IMR-90 (cell line): Measurements from ENCODE around the gene MEIOB. TPM values are rescaled to one million over a fixed set of nuclear protein-coding genes. Genes with fewer than 3 reads are reported as not detected.

ENCODE experiments used
- ATAC-seq: fragments of 200-7000 bp; cut with Tn5 transposase; 2 replicates; pipeline ENCODE4 v1.9.1; 2020; ENCODE audit warnings: low read depth, mild to moderate bottlenecking, moderate library complexity
- BruUV-seq: library from RNA; stranded (reverse); fragments of 400-500 nt; replicated peaks from 2 replicates; lab custom pipeline; 2021; lab: Mats Ljungman, UMichigan
- CTCF ChIA-PET: fragments of 300-600 bp; formaldehyde crosslinking; extraction: SDS; loops from one replicate; lab custom pipeline; 2021; ENCODE audit warnings: antibody characterized with exemption; lab: Yijun Ruan, JAX
- POLR2A ChIA-PET: fragments of 300-600 bp; sonication (Branson Sonifier 250); formaldehyde crosslinking; loops from one replicate; lab custom pipeline; 2022; ENCODE audit warnings: antibody characterized with exemption; ENCODE audit not compliant: unreplicated experiment; lab: Charles Lee
- DNase-seq: peaks from one replicate; pipeline ENCODE4 v3.0.0; 2013
- H2AFZ ChIP-seq: replicated peaks from 2 replicates; pipeline ENCODE3; 2013; ENCODE audit warnings: low read length, mild to moderate bottlenecking; ENCODE audit not compliant: poor library complexity
- H2AK5ac ChIP-seq: 2 replicates; pipeline ENCODE4 v1.6.1; 2013; ENCODE audit warnings: low read depth, low read length, inconsistent platforms
- H2AK9ac ChIP-seq: replicated peaks from 2 replicates; pipeline ENCODE3; 2013; ENCODE audit warnings: mild to moderate bottlenecking, low read depth, low read length, moderate library complexity; ENCODE audit not compliant: poor library complexity
- H2BK120ac ChIP-seq: 2 replicates; pipeline ENCODE4 v1.6.1; 2013; ENCODE audit warnings: low read depth, low read length, inconsistent platforms
- H2BK15ac ChIP-seq: 3 replicates; pipeline ENCODE4 v1.6.1; 2013; ENCODE audit warnings: low read depth, low read length, inconsistent platforms
- H2BK20ac ChIP-seq: 2 replicates; pipeline ENCODE4 v1.6.1; 2013; ENCODE audit warnings: low read depth, mild to moderate bottlenecking, inconsistent platforms, low read length, moderate library complexity
- H2BK5ac ChIP-seq: 2 replicates; pipeline ENCODE4 v1.6.1; 2013; ENCODE audit warnings: mild to moderate bottlenecking, low read depth, low read length, inconsistent platforms; ENCODE audit not compliant: poor library complexity, severe bottlenecking
- H3K14ac ChIP-seq: replicated peaks from 2 replicates; pipeline ENCODE4 v1.6.1; 2013; ENCODE audit warnings: low read depth, low read length, inconsistent platforms
- H3K18ac ChIP-seq: 2 replicates; pipeline ENCODE4 v1.6.1; 2013; ENCODE audit warnings: low read depth, low read length, control low read depth
- H3K23ac ChIP-seq: 2 replicates; pipeline ENCODE4 v1.6.1; 2013; ENCODE audit warnings: low read depth, low read length, inconsistent platforms
- H3K27ac ChIP-seq: 2 replicates; pipeline ENCODE4 v1.5.1; 2013; ENCODE audit warnings: mild to moderate bottlenecking, control low read depth, low read length; ENCODE audit not compliant: insufficient read depth
- H3K27me3 ChIP-seq: 2 replicates; pipeline ENCODE4 v1.6.1; 2013; ENCODE audit warnings: low read length; ENCODE audit not compliant: control insufficient read depth, insufficient read depth
- H3K36me3 ChIP-seq: 2 replicates; pipeline ENCODE4 v1.6.1; 2013; ENCODE audit warnings: low read length, mixed read lengths; ENCODE audit not compliant: control insufficient read depth, insufficient read depth
- H3K4ac ChIP-seq: 2 replicates; pipeline ENCODE4 v1.6.1; 2013; ENCODE audit warnings: low read depth, low read length, inconsistent platforms
- H3K4me1 ChIP-seq: 2 replicates; pipeline ENCODE4 v1.6.1; 2013; ENCODE audit warnings: low read length, mixed read lengths; ENCODE audit not compliant: control insufficient read depth, insufficient read depth
- H3K4me2 ChIP-seq: 2 replicates; pipeline ENCODE4 v1.6.1; 2013; ENCODE audit warnings: low read depth, mild to moderate bottlenecking, control low read depth, low read length, moderate library complexity
- H3K4me3 ChIP-seq: 2 replicates; pipeline ENCODE4 v1.5.1; 2013; ENCODE audit warnings: low read depth, mild to moderate bottlenecking, control low read depth, low read length, moderate library complexity; ENCODE audit not compliant: insufficient read depth
- H3K56ac ChIP-seq: 2 replicates; pipeline ENCODE4 v1.6.1; 2013; ENCODE audit warnings: low read length, inconsistent platforms; ENCODE audit not compliant: insufficient read depth; ENCODE audit errors: extremely low read depth
- H3K79me1 ChIP-seq, 2 experiments: 2 replicates each; pipeline ENCODE4 v1.6.1; 2013; ENCODE audit warnings: low read length in 2 of 2, inconsistent platforms in 1 of 2, low read depth in 1 of 2
- H3K9ac ChIP-seq: 2 replicates; pipeline ENCODE4 v1.6.1; 2013; ENCODE audit warnings: low read depth, low read length, control low read depth
- H3K9me1 ChIP-seq: 2 replicates; pipeline ENCODE4 v1.6.1; 2013; ENCODE audit warnings: low read length, inconsistent platforms; ENCODE audit not compliant: insufficient read depth
- H3K9me3 ChIP-seq: 2 replicates; pipeline ENCODE4 v1.6.1; 2013; ENCODE audit warnings: low read length; ENCODE audit not compliant: control insufficient read depth, insufficient read depth
- H4K20me1 ChIP-seq: 2 replicates; pipeline ENCODE4 v1.6.1; 2013; ENCODE audit warnings: low read length, inconsistent platforms; ENCODE audit not compliant: insufficient read depth
- H4K5ac ChIP-seq: 2 replicates; pipeline ENCODE4 v1.6.1; 2013; ENCODE audit warnings: mild to moderate bottlenecking, low read depth, low read length, control low read depth
- H4K8ac ChIP-seq, 2 experiments: 2 replicates each; pipeline ENCODE4 v1.6.1; 2013; ENCODE audit warnings: low read depth in 2 of 2, low read length in 2 of 2, control low read depth in 1 of 2, inconsistent platforms in 1 of 2
- H4K91ac ChIP-seq: 2 replicates; pipeline ENCODE4 v1.6.1; 2013; ENCODE audit warnings: low read depth, low read length, inconsistent platforms; ENCODE audit not compliant: insufficient read depth
- BHLHE40 ChIP-seq: fragments of 150-350 bp; IDR thresholded peaks from 2 replicates; pipeline ENCODE4 v1.6.1; 2016; ENCODE audit warnings: mild to moderate bottlenecking, low read depth, low read length
- CEBPB ChIP-seq: IDR thresholded peaks from 2 replicates; pipeline ENCODE4 v1.6.1; 2012; ENCODE audit warnings: low read depth, low read length, improper control_type of control experiment
- CHD1 ChIP-seq: IDR thresholded peaks from 2 replicates; pipeline ENCODE4 v1.6.1; 2012; ENCODE audit warnings: low read depth, low read length, improper control_type of control experiment
- ELK1 ChIP-seq: fragments of 150-350 bp; IDR thresholded peaks from 2 replicates; pipeline ENCODE4 v1.6.1; 2016; ENCODE audit warnings: low read depth, mild to moderate bottlenecking, low read length, moderate library complexity, borderline replicate concordance
- FOS ChIP-seq: fragments of 150-350 bp; IDR thresholded peaks from 2 replicates; pipeline ENCODE4 v1.6.1; 2016; ENCODE audit warnings: low read depth, low read length
- MAFK ChIP-seq: IDR thresholded peaks from 2 replicates; pipeline ENCODE4 v1.6.1; 2012; ENCODE audit warnings: low read depth, low read length, improper control_type of control experiment
- MAZ ChIP-seq: IDR thresholded peaks from 2 replicates; pipeline ENCODE4 v1.6.1; 2012; ENCODE audit warnings: low read depth, mild to moderate bottlenecking, low read length, improper control_type of control experiment, moderate library complexity, borderline replicate concordance
- MXI1 ChIP-seq: IDR thresholded peaks from 2 replicates; pipeline ENCODE4 v1.6.1; 2012; ENCODE audit warnings: low read depth, mild to moderate bottlenecking, low read length, moderate library complexity, borderline replicate concordance
- POLR2A ChIP-seq: IDR thresholded peaks from 2 replicates; pipeline ENCODE4 v1.6.1; 2012; ENCODE audit warnings: mild to moderate bottlenecking, low read depth, low read length
- RAD21 ChIP-seq: IDR thresholded peaks from 2 replicates; pipeline ENCODE4 v1.6.1; 2012; ENCODE audit warnings: low read length, improper control_type of control experiment
- RCOR1 ChIP-seq: IDR thresholded peaks from 2 replicates; pipeline ENCODE4 v1.6.1; 2012; ENCODE audit warnings: mild to moderate bottlenecking, low read length, improper control_type of control experiment; ENCODE audit not compliant: insufficient replicate concordance
- RFX5 ChIP-seq: IDR thresholded peaks from 2 replicates; pipeline ENCODE4 v1.8.0; 2012; ENCODE audit warnings: low read depth, mild to moderate bottlenecking, low read length, moderate library complexity
- SMC3 ChIP-seq: fragments of 150-350 bp; IDR thresholded peaks from 2 replicates; pipeline ENCODE4 v1.6.1; 2016; ENCODE audit warnings: low read depth, mild to moderate bottlenecking, antibody characterized with exemption, low read length, moderate library complexity
- WGBS, 2 experiments: methylation state at CpG; one replicate each; pipeline versions ENCODE4 v1.1.5 to v1.1.7; 2013; ENCODE audit warnings: missing lambda C conversion rate in 2 of 2; ENCODE audit not compliant: insufficient read length in 1 of 2; ENCODE audit errors: extremely low coverage in 2 of 2; 5-methylcytosine and 5-hydroxymethylcytosine counted together
- dilution Hi-C: fragments of 300-500 bp; cut with HindIII; formaldehyde crosslinking; loops from one replicate; pipeline ENCODE4 v1.14.3; 2018; ENCODE audit warnings: low sequenced_read_pairs; ENCODE audit not compliant: unreplicated experiment
- in situ Hi-C: fragments of 300-500 bp; cut with MboI; formaldehyde crosslinking; loops from 3 replicates; pipeline ENCODE4 v1.14.3; 2019; ENCODE audit warnings: low sequenced_read_pairs, inconsistent platforms, mixed read lengths
- intact Hi-C: fragments of 100-400 bp; cut with micrococcal nuclease; formaldehyde crosslinking; loops from 2 replicates; pipeline ENCODE4 v1.10.0; 2022
- polyA plus RNA-seq, 3 experiments: library from polyadenylated mRNA; depleted of rRNA; stranded (reverse); fragments of >200 nt; gene quantifications; 2 replicates each; pipeline ENCODE4 v1.2.3, GENCODE V29; 2012; ENCODE audit warnings: low replicate concordance in 1 of 3
- total RNA-seq: library from RNA; depleted of rRNA; stranded (reverse); fragments of >200 nt; gene quantifications from 2 replicates; pipeline ENCODE4 v1.2.3, GENCODE V29; 2012
- TF ChIP-seq, protein P1 (sequence below): conservative IDR thresholded peaks from 2 replicates; pipeline ENCODE4 v1.5.1; 2012; ENCODE audit warnings: mild to moderate bottlenecking, low read depth, low read length, improper control_type of control experiment

MEIOB gene
- total and polyA plus RNA-seq, 2 of the 4 experiments (the other 2 are of a cell fraction) = 0.14 TPM; not detected in 1

DNA sequence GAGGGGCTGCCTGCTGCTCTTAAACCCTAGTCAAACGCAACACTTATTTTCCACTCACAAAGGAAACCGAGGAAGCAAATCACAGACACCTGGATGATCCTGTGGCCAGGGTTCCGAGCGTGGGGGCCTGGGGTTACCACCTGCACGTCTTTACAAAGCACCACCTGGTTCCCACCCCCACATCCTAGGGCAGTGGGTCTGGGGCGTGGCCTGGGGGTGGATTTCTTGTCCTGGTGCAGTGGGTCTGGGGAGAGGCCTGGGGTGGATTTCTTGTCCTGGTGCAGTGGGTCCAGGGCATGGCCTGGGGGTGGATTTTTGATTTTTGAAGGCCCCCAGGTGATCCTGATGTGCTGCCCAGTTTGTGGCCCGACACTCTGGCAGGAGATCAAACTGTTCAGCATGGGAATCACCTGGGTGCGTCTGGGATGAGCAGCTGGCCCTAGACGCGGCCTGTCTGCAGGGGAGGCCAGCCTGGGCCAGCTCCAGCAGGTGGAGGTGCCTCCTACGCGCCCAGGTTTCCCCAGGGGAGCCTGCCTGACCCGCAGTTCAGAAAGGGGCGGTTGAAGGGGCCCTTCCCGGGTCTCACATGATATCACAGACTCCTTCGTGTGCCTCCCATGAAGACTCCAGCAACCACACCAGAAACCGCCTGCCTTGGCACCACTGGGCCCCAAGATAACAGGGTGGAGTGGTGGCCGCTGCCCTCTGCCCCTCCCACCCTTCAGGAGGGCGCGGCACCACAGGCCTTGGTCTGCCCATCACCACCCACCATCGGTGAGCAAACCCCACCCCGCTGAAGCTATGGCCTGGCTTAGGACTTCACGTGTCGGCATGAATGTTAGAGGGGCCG, 51.6 kb downstream of the MEIOB start (continued):
- no peak for TF ChIP-seq CHD1
- TF ChIP-seq FOS = no peak
- TF ChIP-seq MAFK = no peak
- no peak for TF ChIP-seq BHLHE40
- TF ChIP-seq CEBPB = no peak
- TF ChIP-seq SMC3 = no peak

- no peak overlapping the region for H2BK120ac ChIP-seq
- H3K4ac ChIP-seq = no peak overlapping the region
- H3K4me3 ChIP-seq = no peak overlapping the region
- no peak overlapping the region for H2BK20ac ChIP-seq
- ChIA-PET CTCF (no interaction called here), POLR2A (no interaction called here)
- no peak overlapping the region for H3K9ac ChIP-seq
- H3K27ac ChIP-seq = no peak overlapping the region
- H3K79me1 ChIP-seq = peaks cover 0 to 16% of the 10 kb centered on the region in 2 experiments; a peak in 2 of 4 replicates
- dilution Hi-C loops (no loop called here), intact Hi-C loops (no loop called here), in situ Hi-C loops (no loop called here)
- no peak overlapping the region for H3K14ac ChIP-seq
- DNase-seq (no peak), ATAC-seq (no peak)
- H3K4me1 ChIP-seq = no peaks in the 10 kb centered on the region
- H2AK5ac ChIP-seq = no peak overlapping the region
- H2BK5ac ChIP-seq = no peak overlapping the region
- H3K9me3 ChIP-seq = no peaks in the 10 kb centered on the region
- H3K36me3 ChIP-seq = peaks cover 18% of the 10 kb centered on the region
- WGBS, 2 experiments = 96% methylated on average over 5 of the region's 15 CpGs; no CpG with 5 or more reads in 1 of the 2 experiments
- H3K23ac ChIP-seq = no peak overlapping the region
- no peaks in the 10 kb centered on the region for H3K27me3 ChIP-seq
- peaks cover 2% of the 10 kb centered on the region; the same call in 1 of the 2 replicates for H3K9me1 ChIP-seq
- no peak overlapping the region for H2AK9ac ChIP-seq
- no TSS peak for BruUV-seq
- no peak overlapping the region for H3K4me2 ChIP-seq
- H4K20me1 ChIP-seq = 0 out of 2 replicates have a peak, but pooled peaks cover 3% of the 10 kb centered on the region
- no peak overlapping the region for H2BK15ac ChIP-seq
- H2AFZ ChIP-seq = no peak overlapping the region
- no peak overlapping the region for H3K18ac ChIP-seq
- no peak overlapping the region for H4K5ac ChIP-seq
- no peak overlapping the region for H3K56ac ChIP-seq
- no peak overlapping the region for H4K8ac ChIP-seq
- H4K91ac ChIP-seq = no peak overlapping the region
- TF ChIP-seq CEBPB (no peak), MAZ (no peak), RAD21 (no peak), POLR2A (no peak), ELK1 (no peak), RCOR1 (no peak), RFX5 (no peak), SMC3 (no peak), MXI1 (no peak), FOS (no peak)
- TF ChIP-seq, protein P1, sequence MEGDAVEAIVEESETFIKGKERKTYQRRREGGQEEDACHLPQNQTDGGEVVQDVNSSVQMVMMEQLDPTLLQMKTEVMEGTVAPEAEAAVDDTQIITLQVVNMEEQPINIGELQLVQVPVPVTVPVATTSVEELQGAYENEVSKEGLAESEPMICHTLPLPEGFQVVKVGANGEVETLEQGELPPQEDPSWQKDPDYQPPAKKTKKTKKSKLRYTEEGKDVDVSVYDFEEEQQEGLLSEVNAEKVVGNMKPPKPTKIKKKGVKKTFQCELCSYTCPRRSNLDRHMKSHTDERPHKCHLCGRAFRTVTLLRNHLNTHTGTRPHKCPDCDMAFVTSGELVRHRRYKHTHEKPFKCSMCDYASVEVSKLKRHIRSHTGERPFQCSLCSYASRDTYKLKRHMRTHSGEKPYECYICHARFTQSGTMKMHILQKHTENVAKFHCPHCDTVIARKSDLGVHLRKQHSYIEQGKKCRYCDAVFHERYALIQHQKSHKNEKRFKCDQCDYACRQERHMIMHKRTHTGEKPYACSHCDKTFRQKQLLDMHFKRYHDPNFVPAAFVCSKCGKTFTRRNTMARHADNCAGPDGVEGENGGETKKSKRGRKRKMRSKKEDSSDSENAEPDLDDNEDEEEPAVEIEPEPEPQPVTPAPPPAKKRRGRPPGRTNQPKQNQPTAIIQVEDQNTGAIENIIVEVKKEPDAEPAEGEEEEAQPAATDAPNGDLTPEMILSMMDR = no peak
These were observed 52.4 kb downstream of the MEIOB start for GRCh38 chr16:1819611-1820010.
